HG02981 (cell line): ENCODE results near the gene MALSU1.

Source experiments
- ATAC-seq: cut with Tn5 transposase; IDR thresholded peaks from one replicate; pipeline ENCODE4 v1.9.1; 2021; ENCODE audit warnings: mild to moderate bottlenecking, moderate library complexity; ENCODE audit not compliant: unreplicated experiment

MALSU1 gene

DNA sequence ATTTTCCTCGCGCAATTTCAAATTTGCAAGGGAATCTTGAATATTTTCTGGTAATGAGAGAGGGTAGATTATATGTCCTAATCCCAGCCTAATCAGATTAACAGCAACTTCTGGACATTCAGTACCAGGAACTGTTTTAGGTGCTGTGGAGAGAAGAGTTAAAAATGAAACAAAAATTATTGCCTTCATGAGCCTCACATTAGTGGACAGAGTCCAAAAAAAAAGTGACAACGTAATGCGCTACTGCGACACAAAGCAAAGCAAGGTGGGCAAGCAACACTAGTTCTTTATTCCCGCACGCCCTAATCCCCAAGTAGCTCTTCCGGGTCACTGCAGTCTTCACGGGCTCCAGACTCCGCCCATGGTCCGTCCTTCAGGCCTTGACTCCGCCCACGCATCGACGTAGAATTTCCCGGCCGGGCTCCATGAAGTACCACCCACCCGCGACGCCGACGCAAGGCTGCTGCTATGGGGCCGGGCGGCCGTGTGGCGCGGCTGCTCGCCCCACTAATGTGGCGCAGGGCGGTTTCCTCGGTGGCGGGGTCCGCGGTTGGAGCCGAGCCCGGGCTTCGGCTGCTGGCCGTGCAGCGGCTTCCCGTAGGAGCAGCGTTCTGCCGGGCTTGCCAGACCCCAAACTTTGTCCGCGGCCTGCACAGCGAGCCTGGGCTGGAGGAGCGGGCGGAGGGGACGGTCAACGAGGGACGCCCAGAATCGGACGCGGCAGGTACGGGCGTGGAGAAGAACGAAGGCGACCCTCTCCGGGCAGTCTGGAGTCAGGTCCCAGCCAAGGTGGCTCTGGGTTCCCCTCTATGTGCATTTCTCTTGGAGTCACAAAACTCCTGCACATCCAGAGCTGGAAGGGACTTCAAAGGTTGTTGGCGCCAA, at the start of gene MALSU1:
Gene MALSU1, plus strand, starts transcription at position 455 of the 885 bp plus-strand sequence. Its CDS starts 14 bp downstream, at position 469.
- peak; percentile 99 for ATAC-seq

DNA sequence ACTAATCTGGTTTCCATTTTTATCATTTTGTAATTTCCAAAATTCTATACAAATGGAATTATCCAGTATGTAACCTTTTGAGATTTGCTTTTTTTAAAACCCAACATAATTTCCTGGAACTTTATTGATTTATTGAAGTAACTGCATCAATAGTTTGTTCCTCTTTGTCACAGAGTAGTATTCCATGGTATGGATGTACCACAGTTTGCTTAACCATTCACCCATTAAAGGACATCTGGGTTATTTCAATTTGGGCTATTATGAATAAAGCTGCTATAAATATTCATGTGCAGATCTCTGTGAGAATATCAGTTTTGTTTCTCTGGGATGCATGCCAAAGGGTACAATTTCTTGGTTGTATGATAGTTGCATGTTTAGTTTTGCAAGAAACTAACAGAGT, 49.7 kb upstream of the MALSU1 start:
- ATAC-seq = no peak

DNA sequence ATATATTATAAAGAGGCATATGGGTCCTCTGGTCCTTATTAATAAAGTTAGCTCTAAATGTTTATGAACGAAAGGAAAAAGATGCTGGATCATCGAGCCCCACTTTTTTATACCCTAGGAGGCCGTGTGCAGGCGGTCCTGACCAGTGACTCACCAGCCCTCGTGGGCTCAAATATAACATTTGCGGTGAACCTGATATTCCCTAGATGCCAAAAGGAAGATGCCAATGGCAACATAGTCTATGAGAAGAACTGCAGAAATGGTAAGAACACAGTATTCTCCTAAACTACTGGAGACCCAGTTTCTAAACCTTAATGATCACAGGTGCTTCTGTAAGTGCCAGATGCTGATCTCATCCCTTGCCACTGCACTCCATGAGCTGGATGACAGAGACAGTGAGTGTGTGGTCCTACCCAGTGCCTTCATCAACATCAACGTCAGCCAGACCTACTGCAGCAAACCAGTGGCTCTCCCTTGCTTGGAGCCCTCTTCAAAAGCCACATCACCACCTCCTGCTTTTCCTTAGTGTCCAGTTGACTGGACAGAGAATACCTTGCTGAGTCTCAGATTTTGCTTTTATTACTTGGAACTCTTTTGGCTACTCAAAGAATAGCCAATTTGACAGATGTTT, 45.0 kb upstream of the MALSU1 start:
- ATAC-seq = no peak

DNA sequence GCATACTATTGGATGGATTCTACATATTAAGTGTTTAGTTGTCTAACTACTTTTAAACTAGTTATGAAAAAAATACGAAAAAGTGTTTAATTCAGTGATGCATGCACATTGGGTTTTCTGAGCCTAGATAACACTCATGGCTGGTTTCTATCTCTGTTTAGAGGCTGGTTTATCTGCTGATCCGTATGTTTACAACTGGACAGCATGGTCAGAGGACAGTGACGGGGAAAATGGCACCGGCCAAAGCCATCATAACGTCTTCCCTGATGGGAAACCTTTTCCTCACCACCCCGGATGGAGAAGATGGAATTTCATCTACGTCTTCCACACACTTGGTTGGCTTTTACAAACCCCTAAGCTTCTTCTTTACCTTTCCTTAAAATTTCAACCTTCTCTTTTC, 42.4 kb upstream of the MALSU1 start:
- ATAC-seq = no peak

DNA sequence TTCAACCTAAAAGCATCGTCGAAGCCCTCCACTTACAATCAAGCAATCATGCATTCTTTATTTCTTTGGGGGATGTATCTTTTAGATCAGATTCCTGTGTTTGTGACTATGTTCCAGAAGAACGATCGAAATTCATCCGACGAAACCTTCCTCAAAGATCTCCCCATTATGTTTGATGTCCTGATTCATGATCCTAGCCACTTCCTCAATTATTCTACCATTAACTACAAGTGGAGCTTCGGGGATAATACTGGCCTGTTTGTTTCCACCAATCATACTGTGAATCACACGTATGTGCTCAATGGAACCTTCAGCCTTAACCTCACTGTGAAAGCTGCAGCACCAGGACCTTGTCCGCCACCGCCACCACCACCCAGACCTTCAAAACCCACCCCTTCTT, 38.8 kb upstream of the MALSU1 start:
- no peak for ATAC-seq

DNA sequence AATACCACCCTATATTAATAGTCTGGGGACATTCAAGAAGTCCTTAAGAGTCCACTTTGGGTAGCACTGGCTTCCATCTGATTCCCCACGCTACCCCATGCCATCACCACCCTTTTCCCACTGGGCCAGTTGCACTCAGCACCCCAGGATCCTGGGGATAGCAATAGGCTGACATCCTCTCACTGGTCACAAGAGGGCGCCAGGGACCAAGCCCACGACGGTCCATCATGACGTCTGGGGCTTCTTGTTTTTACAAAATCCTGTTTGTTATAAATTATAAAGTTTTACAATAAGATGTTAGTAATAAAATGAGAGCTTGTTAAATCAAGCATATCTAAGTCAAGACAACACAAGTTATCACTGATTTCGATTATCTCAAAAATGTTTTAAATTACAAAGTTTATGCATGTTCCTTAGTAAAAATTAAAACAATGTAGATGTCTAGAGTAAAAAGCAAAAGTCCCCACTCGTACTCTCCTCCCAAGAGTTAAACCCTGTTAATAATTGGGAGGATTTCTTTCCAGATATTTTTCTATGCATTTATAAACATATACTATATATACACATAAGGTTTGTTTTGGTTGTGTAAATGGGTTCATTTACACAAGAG, 37.2 kb upstream of the MALSU1 start:
- ATAC-seq = peak; percentile 84

DNA sequence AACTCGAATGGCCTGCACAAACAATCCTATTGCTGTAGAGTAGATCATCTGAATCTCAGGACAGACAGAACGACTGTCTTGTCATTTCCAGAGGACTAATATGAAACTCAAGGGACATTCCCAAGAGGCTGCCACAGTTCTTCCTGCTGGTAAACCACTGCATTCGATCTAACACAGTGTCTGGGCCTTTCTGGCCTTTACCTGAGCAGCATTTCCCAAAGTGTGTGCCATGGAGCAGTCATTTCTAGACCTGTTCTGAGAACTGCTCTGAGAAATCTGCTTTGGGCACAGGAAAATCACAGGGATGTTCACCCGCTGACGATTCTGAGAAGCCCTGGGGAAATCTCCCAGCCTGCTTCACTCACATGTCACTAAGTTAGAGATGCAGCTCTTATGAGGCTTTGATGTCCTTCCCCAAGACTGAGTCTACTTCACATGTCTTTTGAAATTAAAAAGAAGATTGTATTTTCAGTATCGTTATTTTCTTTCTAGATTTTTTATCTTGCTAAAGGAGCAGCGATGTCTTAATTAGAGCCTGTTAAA, 34.2 kb upstream of the MALSU1 start:
- ATAC-seq = no peak

DNA sequence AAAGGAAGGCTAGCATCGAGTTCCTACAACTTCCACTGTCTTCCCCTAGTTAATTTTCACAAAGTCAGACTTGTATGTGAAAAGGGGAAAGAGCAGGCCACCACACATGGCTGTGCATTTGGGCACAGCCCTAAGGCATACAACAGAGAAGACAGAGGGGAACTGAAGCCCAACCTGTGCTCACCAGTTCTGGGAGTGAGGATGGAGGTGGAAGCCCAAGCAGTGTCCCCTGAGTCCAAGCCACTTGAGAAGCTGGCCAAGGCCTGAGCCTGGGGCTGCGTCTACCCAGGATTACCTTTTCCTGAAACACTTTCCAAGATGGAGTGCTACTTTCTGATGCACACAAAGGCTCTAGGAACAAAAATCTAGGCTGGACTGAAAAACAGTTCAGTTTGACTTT, 32.2 kb upstream of the MALSU1 start:
- ATAC-seq = no peak

DNA sequence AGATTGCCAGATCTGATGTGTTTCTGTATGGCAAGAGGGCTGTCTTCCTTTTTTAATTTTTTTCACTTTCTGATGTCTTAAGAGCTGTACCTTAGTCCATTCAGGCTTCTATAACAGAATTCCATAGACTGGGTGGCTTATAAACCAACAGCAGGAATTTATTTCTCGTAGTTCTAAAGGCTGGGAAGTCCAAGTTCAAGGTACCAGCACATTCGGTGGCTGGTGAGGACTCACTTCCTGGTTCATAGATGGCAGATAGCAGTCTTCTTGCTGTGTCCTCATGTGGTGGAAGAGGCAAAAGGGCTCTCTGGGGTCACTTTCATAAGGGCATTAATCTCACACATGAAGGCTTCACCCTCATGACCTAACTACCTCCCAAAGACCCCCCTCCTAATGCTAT, 31.8 kb upstream of the MALSU1 start:
- no peak for ATAC-seq

DNA sequence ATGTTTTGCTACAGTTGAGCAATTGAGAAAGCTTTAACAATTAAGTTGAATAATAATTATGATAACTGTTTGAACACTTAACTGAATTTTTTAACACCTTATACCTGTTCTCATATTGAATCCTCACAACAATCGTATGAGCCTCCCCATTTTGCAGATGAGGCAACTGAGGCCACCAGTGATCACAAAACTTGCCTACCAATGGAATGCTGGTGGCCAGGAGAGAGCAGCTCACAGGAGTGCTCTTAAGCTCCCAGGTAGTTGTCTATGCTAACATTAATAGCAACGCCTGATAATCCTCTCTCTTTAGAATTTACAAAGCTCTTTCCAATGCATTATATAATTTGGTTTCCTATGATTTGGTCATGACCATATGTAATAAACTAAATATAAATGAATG, 31.0 kb upstream of the MALSU1 start:
- no peak for ATAC-seq

DNA sequence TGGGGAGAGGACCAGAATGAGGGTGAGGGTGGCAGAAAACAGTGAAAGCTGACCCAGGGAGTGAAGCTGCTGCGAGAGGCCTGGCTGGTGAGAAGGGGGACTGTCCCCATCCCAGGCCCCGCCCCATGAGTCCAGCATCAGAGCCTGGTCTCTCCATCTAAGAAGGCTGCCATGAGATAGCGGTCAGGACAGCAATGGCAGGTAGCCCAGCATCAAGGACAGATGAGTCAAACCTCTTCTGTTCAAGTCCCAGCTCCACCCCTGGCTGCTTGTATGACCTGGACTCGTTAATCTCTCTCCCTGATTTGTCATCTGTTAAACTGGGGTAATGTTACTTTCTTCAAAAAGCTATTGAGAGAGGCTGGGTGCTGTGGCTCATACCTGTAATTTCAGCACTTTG, 30.4 kb upstream of the MALSU1 start:
- ATAC-seq = no peak

DNA sequence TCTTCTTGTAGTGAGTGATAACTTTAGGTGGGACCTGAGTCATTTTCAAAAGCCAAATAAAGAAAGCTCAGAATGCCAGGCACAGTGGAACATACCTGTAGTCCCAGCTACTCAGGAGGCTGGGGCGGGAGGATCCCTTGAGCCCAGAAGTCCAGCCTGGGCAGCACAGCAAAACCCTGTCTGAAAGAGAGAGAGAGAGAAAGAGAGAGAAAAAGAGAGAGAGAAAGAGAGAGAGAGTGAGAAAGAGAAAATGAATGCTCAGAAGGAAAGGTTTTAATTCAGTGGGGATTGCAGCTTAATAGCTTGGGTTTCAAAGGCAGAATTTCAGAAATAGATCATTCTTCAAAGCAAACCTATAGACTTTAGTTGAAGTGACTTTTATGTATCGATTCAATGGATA, 26.9 kb upstream of the MALSU1 start:
- ATAC-seq = no peak

DNA sequence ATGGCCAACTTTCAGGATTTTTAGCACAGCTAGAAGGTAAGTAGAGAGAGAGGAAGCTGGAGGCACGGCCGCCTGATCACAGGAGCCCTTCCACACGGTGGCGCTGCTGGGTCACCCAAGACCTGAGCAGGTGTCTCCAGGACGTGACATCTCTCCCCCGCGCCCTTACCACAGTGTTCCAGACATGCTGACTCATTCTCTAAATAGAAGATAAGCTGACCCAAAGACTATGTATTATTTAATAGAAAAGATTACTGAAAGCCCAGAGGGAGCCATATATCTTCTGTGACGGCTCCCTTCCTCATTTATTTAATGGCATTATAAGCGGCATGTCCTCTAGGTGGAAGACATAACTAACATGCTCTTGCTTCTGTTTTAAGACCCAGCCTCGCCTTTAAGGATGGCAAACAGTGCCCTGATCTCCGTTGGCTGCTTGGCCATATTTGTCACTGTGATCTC, 26.0 kb upstream of the MALSU1 start:
- peak; percentile 94 for ATAC-seq

DNA sequence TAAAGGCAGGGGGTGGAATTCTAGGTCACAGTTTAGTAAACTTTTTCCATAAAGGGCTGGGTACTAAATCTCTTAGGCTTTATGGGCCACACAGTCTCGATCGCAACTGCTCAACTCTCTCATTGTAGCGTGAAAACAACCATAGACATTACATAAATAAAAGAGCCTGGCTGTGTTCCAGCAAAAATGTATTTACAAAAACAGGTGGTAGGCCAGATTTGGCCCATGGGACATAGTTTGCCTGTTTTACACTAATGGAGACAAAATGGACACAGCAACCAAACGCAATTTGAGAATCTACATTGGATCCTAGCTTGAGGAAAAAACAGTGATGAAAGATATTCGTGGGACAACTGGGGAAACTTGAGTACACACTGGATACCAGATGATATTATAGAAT, 23.2 kb upstream of the MALSU1 start:
- ATAC-seq = no peak

DNA sequence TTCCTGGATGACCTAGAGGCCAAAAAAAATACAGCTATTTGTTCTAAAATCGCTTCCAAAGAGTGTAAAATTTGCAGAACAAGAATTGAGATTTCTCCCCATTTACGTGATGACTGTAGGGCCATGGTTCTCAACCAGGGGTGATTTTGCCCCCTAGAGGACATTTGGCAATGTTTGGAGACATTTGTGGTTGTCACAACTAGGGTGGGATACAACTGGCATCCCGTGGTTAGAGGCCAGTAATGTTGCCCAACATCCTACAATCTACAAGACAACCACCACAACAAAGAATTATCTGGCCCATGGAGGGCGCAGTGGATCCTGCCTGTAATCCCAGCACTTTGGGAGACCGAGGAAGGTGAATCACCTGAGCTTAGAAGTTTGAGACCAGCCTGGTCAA, 22.8 kb upstream of the MALSU1 start:
- ATAC-seq = no peak

DNA sequence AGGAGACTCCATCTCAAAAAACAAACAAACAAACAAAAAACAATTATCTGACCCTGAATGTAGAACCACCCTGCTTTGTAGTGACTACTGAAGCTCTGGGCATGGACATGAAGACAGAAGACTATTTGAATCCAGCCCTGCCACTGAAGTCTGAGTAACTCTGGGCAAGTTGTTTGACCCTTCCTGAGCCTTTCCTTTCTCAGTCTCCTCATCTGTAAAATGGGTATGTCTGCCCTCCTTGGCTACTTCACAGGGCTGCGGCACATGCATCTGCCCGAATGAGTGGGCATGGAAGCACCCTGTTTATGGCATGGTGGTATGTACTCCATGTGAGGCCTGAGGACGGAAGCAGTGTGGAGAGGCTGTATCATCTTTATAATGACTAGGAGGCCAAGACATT, 22.2 kb upstream of the MALSU1 start:
- ATAC-seq = no peak

DNA sequence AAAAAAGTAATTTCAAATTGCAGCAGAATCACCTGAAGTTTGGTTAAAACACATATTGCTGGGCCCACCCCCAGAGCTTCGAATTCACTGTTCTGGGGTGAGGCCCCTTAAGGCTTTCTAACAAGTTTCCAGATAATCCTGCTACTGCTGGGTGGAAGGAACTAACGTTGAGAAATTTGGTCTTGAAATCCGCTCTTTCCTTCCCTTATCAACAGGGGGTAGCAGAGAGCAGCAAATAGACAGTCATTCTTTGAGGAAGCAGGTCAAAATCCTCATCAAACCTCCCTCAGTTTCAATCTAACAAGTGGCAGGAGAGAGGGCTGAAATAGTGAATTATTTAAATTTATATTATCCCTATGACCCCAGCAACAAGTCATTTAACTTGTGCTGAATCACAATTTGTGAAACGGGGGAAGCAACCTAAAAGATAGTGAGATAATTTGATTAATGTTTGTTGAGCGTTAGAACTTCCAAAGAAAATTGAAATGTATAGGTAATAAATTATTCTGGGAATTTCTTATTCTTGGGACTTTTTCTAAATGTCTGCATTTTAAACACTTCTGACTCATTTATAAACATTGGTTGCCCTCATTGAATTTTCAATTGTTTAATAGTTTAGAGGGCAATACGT, 21.7 kb upstream of the MALSU1 start:
- no peak for ATAC-seq

DNA sequence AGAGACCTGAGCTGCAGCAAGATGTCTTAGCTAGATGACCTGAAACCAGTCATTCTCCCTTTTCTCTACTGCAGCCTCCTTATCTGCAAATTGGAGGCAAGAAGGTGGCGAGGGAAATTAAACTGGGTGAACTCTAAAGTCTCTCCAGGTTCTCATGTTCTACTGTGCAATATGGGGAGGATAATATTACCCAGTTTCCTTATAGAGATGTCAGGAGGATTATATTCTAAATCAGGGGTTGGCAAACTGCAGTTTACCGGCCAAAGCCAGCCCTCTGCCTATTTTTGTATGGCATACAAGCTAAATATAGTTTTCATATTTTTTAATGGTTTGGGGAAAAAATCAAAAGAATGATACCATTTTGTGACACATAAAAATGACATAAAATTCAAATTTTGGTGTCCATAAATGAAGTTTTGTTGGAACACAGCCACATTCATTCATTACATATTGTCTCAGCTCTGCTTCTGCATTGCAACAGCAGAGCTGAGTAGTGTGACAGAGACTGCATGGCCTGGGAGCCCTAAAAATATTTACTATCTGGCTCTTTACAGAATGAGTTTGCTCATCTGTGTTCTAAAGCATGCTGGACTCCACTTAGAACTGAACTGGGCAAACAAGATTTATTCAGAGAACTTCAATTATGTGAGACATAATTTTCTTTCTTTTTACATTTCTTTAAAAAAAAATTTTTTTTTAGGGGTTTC, 19.2 kb upstream of the MALSU1 start:
- ATAC-seq = no peak

DNA sequence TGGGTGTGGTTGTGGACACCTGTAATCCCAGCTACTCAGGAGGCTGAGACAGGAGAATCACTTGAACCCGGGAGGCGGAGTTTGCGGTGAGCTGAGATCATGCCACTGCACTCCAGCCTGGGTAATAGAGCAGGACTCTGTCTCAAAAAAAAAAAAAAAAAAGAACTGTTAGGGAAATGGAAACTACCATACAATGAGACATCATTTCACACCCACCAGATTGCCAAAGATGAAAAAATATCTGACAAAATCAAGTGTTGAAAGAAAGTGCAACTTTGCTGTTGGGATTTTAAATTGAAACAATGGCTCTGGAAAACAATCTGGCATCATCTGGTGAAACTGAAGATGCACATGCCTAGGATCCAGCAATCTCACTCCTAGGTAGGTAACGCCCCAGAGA, 16.1 kb upstream of the MALSU1 start:
- ATAC-seq = no peak

DNA sequence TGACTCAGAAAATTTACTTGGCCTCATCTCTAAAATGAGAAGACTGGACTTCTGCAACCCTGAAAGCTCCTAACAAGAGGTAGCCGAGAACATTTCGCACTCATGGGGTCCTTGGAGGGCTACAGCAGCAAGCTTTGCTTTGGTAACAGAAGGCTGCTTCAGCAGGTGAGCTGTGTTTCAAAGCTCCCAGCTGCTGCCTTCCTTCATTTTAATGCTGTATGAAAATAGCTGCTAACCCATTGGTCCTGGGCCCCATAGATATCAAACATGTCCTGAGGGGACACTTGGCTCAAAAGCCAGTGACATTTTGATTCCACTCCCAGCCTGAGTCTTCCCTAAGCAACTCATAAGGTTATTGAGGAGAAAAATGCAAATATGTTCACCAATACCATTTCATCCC, 14.3 kb upstream of the MALSU1 start:
- no peak for ATAC-seq
